HG02588 (cell line): Measurements from ENCODE around the gene LSM3.

ENCODE experiments used
- ATAC-seq: cut with Tn5 transposase; IDR thresholded peaks from one replicate; pipeline ENCODE4 v1.9.1; 2021; ENCODE audit warnings: mild to moderate bottlenecking, moderate library complexity; ENCODE audit not compliant: unreplicated experiment

Gene LSM3

DNA sequence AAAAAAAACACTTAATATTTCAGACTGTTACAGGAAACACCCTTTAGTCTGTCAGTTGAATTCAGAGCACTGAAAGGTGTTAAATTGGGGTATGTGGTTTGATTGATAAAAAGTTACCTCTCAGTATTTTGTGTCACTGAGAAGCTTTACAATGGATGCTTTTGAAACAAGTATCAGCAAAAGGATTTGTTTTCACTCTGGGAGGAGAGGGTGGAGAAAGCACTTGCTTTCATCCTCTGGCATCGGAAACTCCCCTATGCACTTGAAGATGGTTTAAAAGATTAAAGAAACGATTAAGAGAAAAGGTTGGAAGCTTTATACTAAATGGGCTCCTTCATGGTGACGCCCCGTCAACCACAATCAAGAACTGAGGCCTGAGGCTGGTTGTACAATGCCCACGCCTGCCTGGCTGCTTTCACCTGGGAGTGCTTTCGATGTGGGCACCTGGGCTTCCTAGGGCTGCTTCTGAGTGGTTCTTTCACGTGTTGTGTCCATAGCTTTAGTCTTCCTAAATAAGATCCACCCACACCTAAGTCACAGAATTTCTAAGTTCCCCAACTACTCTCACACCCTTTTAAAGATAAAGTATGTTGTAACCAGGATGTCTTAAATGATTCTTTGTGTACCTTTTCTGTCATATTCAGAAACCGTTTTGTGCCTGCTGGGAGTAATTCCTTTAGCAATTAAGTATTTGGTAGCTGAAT, 35.9 kb upstream of the LSM3 start:
- ATAC-seq, result no peak

DNA sequence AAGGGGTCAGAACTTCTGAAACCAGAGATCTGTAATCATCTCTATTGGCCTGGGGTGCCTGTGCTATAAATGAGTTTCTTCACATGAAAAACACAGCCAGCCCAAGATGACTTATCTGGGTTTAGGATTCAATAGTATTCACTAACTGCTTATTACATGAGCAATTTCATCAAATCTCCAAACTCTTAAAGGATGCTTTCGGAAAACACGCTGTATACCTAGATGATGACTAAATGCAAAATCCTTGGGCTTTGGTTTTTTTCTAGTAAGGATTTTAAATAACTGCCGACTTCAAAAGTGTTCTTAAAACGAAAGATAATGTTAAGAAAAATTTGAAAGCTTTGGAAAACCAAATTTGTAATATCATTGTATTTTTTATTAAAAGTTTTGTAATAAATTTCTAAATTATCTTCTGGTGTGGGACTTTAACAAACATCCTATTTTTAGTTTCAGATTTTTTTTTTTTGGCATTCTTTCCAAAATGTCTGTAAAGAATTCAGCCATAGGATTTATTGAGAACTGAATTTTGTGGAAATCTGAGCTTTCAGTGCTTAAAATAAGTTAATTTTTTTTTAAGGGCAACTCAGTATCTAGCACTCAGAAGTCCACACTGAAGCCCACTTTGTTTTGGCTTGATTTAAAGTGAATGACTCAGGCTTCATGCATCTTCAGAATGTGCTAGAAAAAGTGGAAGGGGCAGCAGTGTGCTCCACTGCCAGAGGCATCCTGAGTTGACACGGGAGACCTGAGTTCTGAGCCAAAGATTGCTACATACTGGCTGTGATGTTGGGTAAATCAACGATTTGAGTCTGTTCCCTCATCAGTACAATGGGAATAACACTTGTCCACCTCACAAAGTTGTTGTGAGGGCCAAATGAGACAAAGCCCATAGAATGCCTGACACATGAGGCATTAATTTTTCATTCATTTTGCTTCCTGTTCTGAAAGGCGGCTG, 35.1 kb upstream of the LSM3 start:
- no peak for ATAC-seq

DNA sequence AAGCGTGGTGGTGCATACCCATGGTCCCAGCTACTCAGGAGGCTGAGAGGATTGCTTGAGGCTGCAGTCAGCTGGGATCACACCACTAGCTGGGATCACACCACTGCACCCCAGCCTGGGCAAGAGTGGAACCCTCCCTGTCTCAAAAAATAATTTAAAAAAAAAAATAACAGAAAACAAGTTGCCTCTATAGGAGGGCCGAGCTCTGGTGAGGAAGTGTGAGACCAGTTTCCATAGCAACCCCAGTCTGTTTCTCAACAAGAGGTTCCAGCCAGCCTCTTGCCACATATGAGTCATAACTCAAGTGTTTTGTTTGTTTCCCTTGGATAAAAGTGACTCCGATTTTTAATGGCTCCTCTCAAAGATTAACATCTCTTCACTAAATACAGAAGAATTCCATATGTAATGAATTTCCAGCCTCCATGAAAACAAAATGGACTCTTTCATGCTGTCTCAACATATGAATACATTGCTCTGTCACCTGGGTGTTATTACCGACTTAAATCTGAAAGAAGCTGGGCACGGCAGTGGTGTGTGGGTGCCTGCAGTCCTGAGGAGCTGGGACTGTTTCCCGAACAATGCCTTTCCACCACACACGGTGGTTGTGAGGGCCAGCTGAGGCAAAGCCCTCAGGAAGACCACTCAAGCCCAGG, 34.1 kb upstream of the LSM3 start:
- peak; percentile 93 for ATAC-seq

- no peak for ATAC-seq
These were observed 33.4 kb upstream of the LSM3 start for GRCh38 chr3:14145236-14145635.

DNA sequence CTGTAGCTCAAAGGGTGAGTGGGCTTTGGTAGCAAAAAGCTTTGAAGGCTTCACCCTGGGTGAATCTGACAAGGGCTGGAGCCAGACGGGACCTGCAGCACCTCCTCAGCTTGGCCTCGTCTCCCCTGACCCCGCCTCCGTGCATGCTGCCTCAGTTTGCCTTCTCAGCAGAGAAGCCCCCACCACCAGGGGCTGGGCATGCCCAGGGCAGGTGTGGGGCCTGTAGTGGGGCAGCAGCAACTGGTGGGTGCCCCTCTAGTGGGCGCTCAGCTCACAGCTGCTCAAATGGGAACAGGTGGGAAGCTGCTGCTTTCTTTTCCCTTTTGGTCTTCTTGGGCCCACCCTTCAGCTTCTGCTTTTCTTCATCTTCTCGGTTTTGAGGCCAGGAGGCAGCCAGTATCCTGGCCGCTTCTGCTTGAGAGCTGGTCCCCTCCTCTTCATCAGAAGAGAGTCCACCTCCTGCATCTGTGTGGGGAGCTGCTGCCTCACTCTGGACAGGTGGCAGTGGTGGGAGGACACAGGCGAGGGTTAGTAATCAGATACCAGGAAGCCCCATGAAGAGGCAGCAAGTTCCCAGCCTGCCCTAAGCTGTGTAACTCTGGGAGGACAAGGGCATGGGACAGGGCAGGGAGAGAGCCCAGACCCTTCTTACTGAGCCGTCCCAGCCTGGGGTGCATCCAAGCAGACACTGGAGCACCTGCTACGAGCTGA, 32.8 kb upstream of the LSM3 start:
- no peak for ATAC-seq

DNA sequence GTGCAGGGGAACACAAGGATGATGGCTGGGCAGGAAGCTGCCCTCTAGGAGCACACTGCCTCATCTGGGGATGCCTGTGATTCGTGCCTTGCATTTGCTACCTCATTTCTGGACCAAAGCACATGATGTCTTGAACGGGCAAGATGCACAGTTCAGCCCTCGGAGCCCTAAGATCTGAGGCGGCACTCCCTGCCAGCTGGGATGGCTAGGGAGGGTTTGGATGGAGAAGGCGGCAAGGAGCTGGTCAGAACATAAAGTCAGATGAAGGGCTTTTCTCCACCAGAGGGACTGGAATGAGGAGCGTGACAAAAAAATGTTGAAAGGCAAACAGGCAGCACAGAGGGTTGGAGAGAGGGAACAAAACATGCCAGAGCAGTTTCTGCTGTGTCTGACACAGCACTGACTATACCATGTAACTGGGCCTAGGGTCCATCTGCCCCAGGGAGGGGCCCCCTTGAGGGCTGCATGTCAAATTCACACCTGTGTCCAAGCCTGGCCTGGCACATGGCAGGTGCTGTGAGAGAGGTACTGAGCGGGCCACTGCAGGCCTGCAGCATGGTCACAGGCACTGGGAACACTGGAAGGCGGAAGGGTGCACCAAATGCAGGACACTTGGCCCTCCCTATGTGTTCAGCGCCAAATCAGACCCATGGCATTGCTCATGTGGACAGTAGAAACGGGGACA, 32.1 kb upstream of the LSM3 start:
- no peak for ATAC-seq

DNA sequence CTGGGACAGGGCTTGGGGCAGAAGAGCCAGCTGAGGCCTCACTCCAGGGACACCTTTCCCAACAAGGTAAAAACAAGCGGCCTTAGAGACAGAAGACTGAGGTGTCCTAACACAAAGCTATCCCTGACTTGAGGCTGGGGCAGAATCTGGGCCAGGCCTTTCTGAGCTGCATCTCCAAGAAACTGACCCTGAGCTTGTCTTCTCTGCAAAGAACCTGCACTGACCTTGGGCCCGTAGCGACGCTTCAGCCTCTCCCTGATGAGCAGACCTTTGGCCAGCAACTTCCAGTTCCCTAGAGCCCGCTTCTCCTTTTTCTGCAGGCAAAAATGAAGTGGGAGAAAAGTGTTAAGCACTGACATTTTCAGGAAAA, 31.6 kb upstream of the LSM3 start:
- no peak for ATAC-seq

DNA sequence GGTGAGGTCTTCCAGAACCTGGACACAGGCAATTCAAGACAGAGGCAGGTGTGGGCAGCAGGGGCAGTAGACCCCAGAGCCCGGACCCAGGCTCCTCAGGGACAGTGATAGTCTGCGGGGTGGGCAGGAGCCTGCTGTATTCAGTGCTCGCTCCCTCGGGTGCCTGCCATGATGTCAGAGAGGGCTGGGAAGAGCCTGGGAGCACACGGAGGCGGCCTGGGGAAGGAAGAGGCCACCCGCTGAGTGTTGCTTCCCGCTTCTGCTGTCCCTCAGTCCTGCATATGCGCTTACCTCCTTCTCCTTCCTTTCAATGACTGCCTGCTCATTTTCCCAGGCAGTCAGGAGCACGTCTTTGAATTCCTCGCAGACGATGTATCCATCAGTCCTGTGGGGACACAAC, 31.0 kb upstream of the LSM3 start:
- no peak for ATAC-seq

DNA sequence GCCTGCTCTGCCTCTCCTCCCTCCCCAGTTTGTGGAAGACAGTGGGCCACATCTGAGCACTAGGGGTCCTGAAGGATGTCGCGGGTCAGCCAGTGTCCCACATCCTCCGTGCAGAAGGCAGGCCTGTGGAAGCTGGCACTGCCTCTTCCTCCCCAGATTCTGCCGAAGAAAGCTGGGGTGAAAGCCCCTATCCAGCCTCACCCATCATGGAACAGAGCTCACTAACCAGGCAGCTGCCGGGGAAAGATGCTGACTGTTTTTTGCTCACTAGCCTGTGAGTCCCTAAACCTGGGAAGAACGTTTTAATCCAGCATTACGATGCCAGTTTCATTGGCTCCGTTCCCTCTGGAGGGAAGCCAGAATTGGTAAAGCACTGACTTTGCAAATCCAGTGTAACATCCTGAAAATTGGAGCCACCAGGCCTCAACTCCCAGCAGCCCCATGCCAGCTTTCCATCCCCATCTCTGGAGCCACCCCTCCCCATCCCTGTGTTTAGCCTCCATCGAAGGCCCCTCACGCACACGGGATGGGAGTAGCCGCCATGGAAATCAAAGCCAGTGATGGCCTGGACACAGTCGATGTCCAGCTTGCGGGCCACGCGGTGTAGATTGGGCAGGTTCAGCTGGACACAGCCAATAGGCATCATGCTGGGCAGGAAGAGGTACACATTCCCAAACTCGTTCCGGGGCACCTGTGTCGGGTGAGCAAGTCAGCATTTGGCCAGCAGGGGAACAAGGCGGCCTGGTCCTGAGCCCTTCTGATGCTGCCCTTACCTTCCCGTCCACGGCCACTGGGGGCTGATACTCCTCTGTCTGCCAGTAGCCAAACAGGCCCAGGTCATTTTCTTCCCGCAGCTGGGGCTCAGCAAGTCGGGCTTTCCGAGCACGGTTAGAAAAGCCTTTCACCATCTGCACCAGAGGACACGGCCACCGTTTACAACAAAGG, 30.3 kb upstream of the LSM3 start:
- no peak for ATAC-seq

DNA sequence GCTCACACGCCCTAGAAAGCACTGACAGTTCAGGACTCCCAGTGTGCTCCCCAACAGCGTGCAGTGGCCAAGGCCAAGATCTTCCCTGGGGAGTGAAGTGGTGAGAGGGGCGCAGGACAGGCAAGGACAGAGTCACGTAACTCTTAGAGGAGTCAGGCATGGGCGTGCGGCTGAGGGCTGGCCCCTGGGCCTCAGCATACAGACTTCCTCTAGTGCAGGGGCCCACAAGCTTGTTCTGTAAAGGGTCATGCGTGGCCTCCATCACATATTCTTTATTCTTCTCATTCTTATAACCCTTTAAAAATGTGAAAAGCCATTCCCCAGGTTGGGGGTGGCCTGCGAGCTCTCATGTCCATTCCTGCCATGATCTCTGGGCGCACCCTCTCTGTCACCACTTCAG, 28.5 kb upstream of the LSM3 start:
- ATAC-seq, result no peak

DNA sequence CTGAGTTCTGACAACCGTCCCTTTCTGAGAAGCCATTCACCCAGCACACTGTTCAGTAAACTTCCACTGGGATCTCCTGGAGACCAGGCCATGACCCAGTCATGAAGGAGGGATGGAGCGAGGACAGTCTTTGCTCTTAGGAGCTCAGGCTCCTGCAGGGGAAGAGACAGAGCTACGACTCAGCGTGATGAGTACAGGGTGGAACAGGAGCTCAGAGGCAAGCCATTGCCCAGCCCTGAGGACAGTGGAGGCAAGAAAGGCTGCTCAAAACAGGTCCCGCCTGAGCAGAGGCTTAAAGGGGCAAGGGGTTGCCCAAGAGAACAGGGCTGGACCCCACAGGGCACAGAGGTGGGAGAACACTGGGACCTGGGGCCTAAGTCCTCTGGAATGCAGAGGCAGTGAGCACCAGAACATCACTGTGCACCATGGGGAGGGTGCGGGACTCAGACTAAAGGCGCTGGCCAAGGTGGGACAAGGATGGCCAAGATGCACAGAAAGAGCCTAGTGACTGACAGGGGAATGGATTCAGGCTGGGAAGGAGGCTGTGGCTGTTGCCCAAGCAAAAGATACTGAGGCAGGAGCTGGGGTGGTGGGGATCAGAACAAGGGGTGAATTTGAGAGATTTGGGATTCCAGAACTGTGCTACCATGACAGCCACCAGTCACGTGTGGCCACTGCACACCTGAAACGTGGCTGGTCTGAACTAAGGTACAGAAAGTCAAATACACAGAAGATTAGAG, 28.0 kb upstream of the LSM3 start:
- ATAC-seq, result no peak

- no peak for ATAC-seq
These were observed 27.0 kb upstream of the LSM3 start for GRCh38 chr3:14151471-14152083.

DNA sequence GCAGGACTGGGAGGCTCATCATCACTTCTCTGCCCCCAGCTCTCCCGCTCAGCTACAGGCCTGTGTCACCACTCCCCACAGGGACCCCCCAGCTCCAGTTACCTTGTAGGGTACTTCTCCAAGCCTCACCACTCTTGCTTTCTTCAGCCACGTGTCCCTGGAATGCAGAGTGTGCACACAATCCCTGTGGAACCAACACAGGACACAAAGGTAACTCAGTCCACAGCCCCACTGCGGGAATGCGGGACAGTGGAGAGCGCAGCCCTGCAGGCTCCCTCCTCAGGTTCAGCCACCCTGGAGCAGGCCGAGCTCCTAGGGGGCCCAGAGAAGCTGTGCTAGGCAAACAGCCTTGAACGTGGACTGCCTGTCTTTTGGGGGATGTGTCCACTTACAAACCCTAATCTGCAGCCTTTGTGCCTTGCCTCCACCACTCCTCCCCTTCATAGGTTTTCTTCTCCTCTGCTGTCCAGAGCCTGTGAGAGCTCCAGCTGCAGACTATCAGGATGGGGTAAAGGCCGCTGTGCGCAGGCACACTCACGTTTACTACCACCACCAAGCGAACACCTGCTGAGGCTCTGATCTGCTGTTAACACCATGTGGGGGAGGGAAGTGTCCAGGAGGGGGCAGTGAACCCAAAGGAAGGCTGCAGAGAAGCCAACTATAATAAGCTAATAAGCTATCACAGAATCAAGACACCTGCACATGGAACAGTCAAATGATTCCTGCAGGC, 26.2 kb upstream of the LSM3 start:
- no peak for ATAC-seq

DNA sequence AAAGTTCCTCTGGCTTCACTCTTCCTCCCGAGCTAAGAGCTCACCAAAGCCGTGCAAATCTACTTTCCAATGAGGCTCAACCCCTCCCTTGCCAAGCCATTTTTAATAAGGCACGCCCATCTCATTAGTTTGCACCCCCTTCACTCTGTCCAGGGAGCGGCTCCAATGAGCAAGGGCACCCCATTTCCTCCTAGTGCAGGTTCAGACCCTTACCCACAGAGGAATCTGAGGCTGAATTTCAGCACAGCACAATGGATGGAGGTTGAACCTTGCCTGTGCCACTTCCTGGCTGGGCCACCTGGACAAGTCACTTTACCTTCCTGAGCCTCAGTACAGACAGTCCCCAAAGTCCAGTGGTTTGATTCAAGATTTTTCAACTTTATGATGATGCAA, 25.7 kb upstream of the LSM3 start:
- ATAC-seq, result no peak

GRCh38 chr3:14153663-14154062, 25.0 kb upstream of the LSM3 start:
- no peak for ATAC-seq

- ATAC-seq, result no peak
These were observed 24.3 kb upstream of the LSM3 start for GRCh38 chr3:14154276-14154675.

DNA sequence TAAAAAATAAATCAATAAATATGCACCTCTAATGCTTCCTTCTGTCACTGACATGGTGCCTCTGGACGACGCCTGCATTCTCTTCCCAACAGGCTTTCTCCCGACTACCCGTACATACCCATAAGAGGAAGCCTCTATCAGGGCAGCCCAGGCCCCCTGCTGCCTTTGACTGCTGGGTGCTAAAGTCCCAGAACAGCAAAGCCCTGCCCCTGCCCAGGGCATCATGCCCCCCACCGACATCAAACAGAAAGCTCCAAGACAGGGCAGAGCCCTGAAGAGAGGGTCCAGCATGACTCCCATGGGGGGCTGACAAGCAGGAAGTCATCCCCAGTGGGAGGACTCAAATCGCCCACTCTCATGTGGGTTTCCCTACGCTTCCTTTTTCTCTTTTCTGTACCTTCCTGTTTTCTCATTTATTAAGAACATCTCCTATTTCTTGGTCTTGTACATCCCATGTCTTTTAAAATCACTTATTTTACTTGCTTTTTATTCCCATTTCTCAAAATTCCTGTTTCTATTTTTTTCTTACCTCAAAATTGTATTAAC, 23.6 kb upstream of the LSM3 start:
- no peak for ATAC-seq
